SK-N-SH (cell line): Measurements from ENCODE around the gene ACER3. TPM values are rescaled to one million over a fixed set of nuclear protein-coding genes. Genes with fewer than 3 reads are reported as not detected.

ENCODE experiments used
- CTCF ChIA-PET: fragments of 300-600, 350-600 bp; formaldehyde crosslinking; extraction: SDS; loops from one replicate; lab custom pipeline; 2021; lab: Yijun Ruan, JAX
- POLR2A ChIA-PET: fragments of 350-600 bp; sonication (Branson Sonifier 250); formaldehyde crosslinking; extraction: SDS; loops from one replicate; lab custom pipeline; 2020; ENCODE audit warnings: antibody characterized with exemption, inconsistent platforms; lab: Yijun Ruan, JAX
- DNase-seq: peaks from one replicate; pipeline ENCODE4 v3.0.0; 2012
- H2AFZ ChIP-seq: fragments of 200-600 bp; sonication (generic); 2 replicates; pipeline ENCODE4 v1.8.1; 2016; ENCODE audit warnings: antibody characterized with exemption, mild to moderate bottlenecking, low read depth
- H3F3A ChIP-seq: fragments of 200-600 bp; sonication (generic); replicated peaks from 2 replicates; pipeline ENCODE3; 2016; ENCODE audit warnings: antibody characterized with exemption, mild to moderate bottlenecking; ENCODE audit not compliant: insufficient read depth
- H3K27ac ChIP-seq, 2 experiments: fragments of 200-500 bp in 1 of 2; fragments of 200-600 bp in 1 of 2; sonication (Bioruptor generic) in 1 of 2; sonication (generic), shearing (Covaris generic) in 1 of 2; 2 replicates each; pipeline versions ENCODE4 v1.5.1 to v1.6.1; 2014 to 2016; ENCODE audit warnings: low read depth in 2 of 2, inconsistent platforms in 1 of 2, low read length in 1 of 2, mild to moderate bottlenecking in 1 of 2, mixed read lengths in 1 of 2
- H3K27me3 ChIP-seq: fragments of 200-600 bp; sonication (generic), shearing (Covaris generic); 2 replicates; pipeline ENCODE4 v1.6.1; 2016; ENCODE audit warnings: mixed run types; ENCODE audit not compliant: insufficient read depth
- H3K36me3 ChIP-seq, 2 experiments: fragments of 200-500 bp in 1 of 2; fragments of 200-600 bp in 1 of 2; sonication (Bioruptor generic) in 1 of 2; sonication (generic) in 1 of 2; replicated peaks in 1 of 2; 2 replicates each; pipeline versions ENCODE3 to v1.5.1; 2014 to 2016; ENCODE audit warnings: low read length in 1 of 2, mild to moderate bottlenecking in 1 of 2; ENCODE audit not compliant: insufficient read depth in 2 of 2, control insufficient read depth in 1 of 2
- H3K4me1 ChIP-seq, 2 experiments: fragments of 200-500 bp in 1 of 2; fragments of 200-600 bp in 1 of 2; sonication (Bioruptor generic) in 1 of 2; sonication (generic), shearing (Covaris generic) in 1 of 2; 2 replicates each; pipeline versions ENCODE4 v1.5.1 to v1.6.1; 2014 to 2016; ENCODE audit warnings: low read depth in 1 of 2, low read length in 1 of 2, mixed run types in 1 of 2; ENCODE audit not compliant: insufficient read depth in 2 of 2, control insufficient read depth in 1 of 2
- H3K4me2 ChIP-seq: fragments of 200-600 bp; sonication (generic), shearing (Covaris generic); 2 replicates; pipeline ENCODE4 v1.6.1; 2017; ENCODE audit warnings: mixed run types
- H3K4me3 ChIP-seq, 2 experiments: fragments of 200-500 bp in 1 of 2; fragments of 200-600 bp in 1 of 2; sonication (Bioruptor generic) in 1 of 2; sonication (generic), shearing (Covaris generic) in 1 of 2; 2 replicates each; pipeline versions ENCODE4 v1.5.1 to v1.8.1; 2014 to 2016; ENCODE audit warnings: low read depth in 2 of 2, inconsistent platforms in 1 of 2, low read length in 1 of 2, mild to moderate bottlenecking in 1 of 2, mixed read lengths in 1 of 2, moderate library complexity in 1 of 2
- H3K79me2 ChIP-seq: fragments of 200-600 bp; sonication (generic); 2 replicates; pipeline ENCODE4 v1.8.1; 2017; ENCODE audit warnings: mild to moderate bottlenecking; ENCODE audit not compliant: insufficient read depth
- H3K9ac ChIP-seq: fragments of 200-600 bp; sonication (generic); 2 replicates; pipeline ENCODE4 v1.6.1; 2017; ENCODE audit warnings: mixed run types
- H3K9me2 ChIP-seq: fragments of 200-600 bp; sonication (generic); 2 replicates; pipeline ENCODE4 v1.6.1; 2017; ENCODE audit warnings: mixed run types
- H3K9me3 ChIP-seq: fragments of 200-600 bp; sonication (generic); 2 replicates; pipeline ENCODE4 v1.6.1; 2017; ENCODE audit warnings: mixed run types, mild to moderate bottlenecking, moderate library complexity
- H4K20me1 ChIP-seq: fragments of 200-600 bp; sonication (generic); 2 replicates; pipeline ENCODE4 v1.6.1; 2017; ENCODE audit warnings: mild to moderate bottlenecking, mixed run types; ENCODE audit not compliant: insufficient read depth
- EP300 ChIP-seq, 2 experiments: IDR thresholded peaks; 2 replicates each; pipeline versions ENCODE4 v1.4.0 to v1.6.1; 2012; ENCODE audit warnings: borderline replicate concordance in 1 of 2, low read depth in 1 of 2, low read length in 1 of 2
- FOSL2 ChIP-seq: IDR thresholded peaks from 2 replicates; pipeline ENCODE4 v1.4.0; 2012; ENCODE audit warnings: low read depth, mild to moderate bottlenecking, moderate library complexity, borderline replicate concordance
- FOXM1 ChIP-seq: IDR thresholded peaks from 2 replicates; pipeline ENCODE4 v1.4.0; 2012; ENCODE audit warnings: low read depth, mild to moderate bottlenecking
- GABPA ChIP-seq: IDR thresholded peaks from 2 replicates; pipeline ENCODE4 v1.4.0; 2012; ENCODE audit warnings: low read depth, mild to moderate bottlenecking
- GATA2 ChIP-seq: sonication (generic); formaldehyde crosslinking; IDR thresholded peaks from 2 replicates; pipeline ENCODE4 v1.5.0; 2020; ENCODE audit warnings: mild to moderate bottlenecking, missing genetic modification reagents
- MAX ChIP-seq: IDR thresholded peaks from 2 replicates; pipeline ENCODE4 v1.4.0; 2012; ENCODE audit warnings: low read depth
- MEF2A ChIP-seq: IDR thresholded peaks from 2 replicates; pipeline ENCODE4 v1.4.0; 2012; ENCODE audit warnings: low read depth, borderline replicate concordance
- MXI1 ChIP-seq: IDR thresholded peaks from 2 replicates; pipeline ENCODE4 v1.6.1; 2012; ENCODE audit warnings: mild to moderate bottlenecking, low read depth, low read length, improper control_type of control experiment
- NFIC ChIP-seq: IDR thresholded peaks from 2 replicates; pipeline ENCODE4 v1.4.0; 2012; ENCODE audit warnings: borderline replicate concordance
- NRF1 ChIP-seq: IDR thresholded peaks from 2 replicates; pipeline ENCODE4 v1.6.1; 2012; ENCODE audit warnings: low read depth, mild to moderate bottlenecking, low read length
- PBX3 ChIP-seq: IDR thresholded peaks from 2 replicates; pipeline ENCODE4; 2012
- POLR2AphosphoS5 ChIP-seq: IDR thresholded peaks from 2 replicates; pipeline ENCODE4 v1.6.1; 2012; ENCODE audit warnings: low read depth, low read length
- RCOR1 ChIP-seq: fragments of 150-350 bp; IDR thresholded peaks from 2 replicates; pipeline ENCODE4 v1.6.1; 2017; ENCODE audit warnings: antibody characterized with exemption, low read length
- RFX5 ChIP-seq: IDR thresholded peaks from 2 replicates; pipeline ENCODE4 v1.6.1; 2012; ENCODE audit warnings: mild to moderate bottlenecking, improper control_type of control experiment, low read length
- RXRA ChIP-seq: IDR thresholded peaks from 2 replicates; pipeline ENCODE4 v1.4.0; 2012; ENCODE audit warnings: low read depth, mild to moderate bottlenecking, borderline replicate concordance
- TAF1 ChIP-seq: IDR thresholded peaks from 2 replicates; pipeline ENCODE4 v1.6.1; 2012; ENCODE audit warnings: low read depth, mild to moderate bottlenecking, low read length, moderate library complexity, borderline replicate concordance
- WGBS: methylation state at CpG from one replicate; pipeline ENCODE4 v1.1.6; 2017; ENCODE audit warnings: low lambda C conversion rate; 5-methylcytosine and 5-hydroxymethylcytosine counted together
- polyA plus RNA-seq, 3 experiments: library from polyadenylated mRNA; depleted of rRNA; stranded (reverse); fragments of >200 nt; gene quantifications; 2 replicates each; pipeline ENCODE4 v1.2.3, GENCODE V29; 2012
- TF ChIP-seq, protein P1 (sequence below): fragments of 150-350 bp; IDR thresholded peaks from 2 replicates; pipeline ENCODE4 v1.6.1; 2016; ENCODE audit warnings: mild to moderate bottlenecking, low read depth, low read length
- TF ChIP-seq, protein P2 (sequence below): fragments of 150-350 bp; IDR thresholded peaks from 2 replicates; pipeline ENCODE4 v1.6.1; 2017; ENCODE audit warnings: antibody characterized with exemption, low read length, low read depth, borderline replicate concordance
- TF ChIP-seq, protein P3 (sequence below): IDR thresholded peaks from 2 replicates; pipeline ENCODE4 v1.4.0; 2012; ENCODE audit warnings: low read depth, borderline replicate concordance

Gene ACER3
- polyA plus RNA-seq, 1 of the 3 experiments (the other 2 are of a cell fraction): 5.4 TPM

DNA sequence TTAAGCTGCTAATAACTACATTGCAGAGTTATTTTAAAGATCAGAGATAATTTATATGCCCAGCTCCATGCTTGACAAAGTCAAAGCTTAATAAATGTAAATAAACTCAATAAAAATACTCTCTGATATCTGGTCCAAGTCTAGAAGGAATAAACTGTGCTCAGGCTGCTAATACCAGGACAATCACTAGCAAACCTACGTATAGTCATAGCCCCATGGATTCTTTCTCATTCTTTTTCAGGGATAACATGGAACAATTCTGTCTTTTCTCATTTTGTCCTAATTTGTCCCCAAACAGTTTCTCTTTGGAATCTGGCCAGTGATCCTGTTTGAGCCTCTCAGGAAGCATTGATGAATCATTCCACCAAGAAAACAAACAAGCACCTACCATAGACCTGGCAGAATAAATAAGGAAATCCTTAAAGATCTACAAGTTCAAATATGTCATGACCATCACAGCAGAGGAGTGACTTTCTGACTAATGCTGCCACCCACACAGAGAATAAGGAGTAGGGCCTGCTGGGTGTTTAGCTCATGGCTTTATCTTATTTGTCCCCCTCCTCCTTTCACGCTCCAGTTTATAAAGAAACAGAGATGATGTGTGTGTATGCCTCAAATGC, 159.4 kb downstream of the ACER3 start:
- WGBS: 68% methylated on average over 2 of the region's 2 CpGs
- Histone ChIP-seq H3F3A (peaks cover 9% of the 10 kb centered on the region), H3K9me3 (no peaks in the 10 kb centered on the region), H3K4me2 (no peak overlapping the region), H3K4me1 (peaks cover 0 to 9% of the 10 kb centered on the region in 2 experiments; a peak in 2 of 4 replicates), H3K4me3 (no peak overlapping the region), H3K9me2 (no peaks in the 10 kb centered on the region), H3K27me3 (no peaks in the 10 kb centered on the region), H2AFZ (no peak overlapping the region), H3K27ac (no peak overlapping the region; a peak in 1 of 4 replicates), H3K36me3 (peaks cover 4 to 12% of the 10 kb centered on the region in 2 experiments), H4K20me1 (no peaks in the 10 kb centered on the region), H3K9ac (no peak overlapping the region), H3K79me2 (no peaks in the 10 kb centered on the region)
- DNase-seq: no peak
- TF ChIP-seq GATA2 (CRISPR knock-in tag) (no peak), FOSL2 (no peak), TAF1 (no peak), NFIC (no peak), GABPA (no peak), NRF1 (no peak), POLR2AphosphoS5 (no peak), MEF2A (no peak), RCOR1 (no peak), RXRA (no peak), MAX (no peak), FOXM1 (no peak), PBX3 (no peak), RFX5 (no peak), MXI1 (no peak), EP300 (IDR thresholded peaks at IDR 0.05; ENCODE audit: borderline replicate concordance in 1 of 2, low read depth in 1 of 2, low read length in 1 of 2) (no peak)
- TF ChIP-seq, protein P1, sequence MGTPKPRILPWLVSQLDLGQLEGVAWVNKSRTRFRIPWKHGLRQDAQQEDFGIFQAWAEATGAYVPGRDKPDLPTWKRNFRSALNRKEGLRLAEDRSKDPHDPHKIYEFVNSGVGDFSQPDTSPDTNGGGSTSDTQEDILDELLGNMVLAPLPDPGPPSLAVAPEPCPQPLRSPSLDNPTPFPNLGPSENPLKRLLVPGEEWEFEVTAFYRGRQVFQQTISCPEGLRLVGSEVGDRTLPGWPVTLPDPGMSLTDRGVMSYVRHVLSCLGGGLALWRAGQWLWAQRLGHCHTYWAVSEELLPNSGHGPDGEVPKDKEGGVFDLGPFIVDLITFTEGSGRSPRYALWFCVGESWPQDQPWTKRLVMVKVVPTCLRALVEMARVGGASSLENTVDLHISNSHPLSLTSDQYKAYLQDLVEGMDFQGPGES: no peak
- TF ChIP-seq, protein P2, sequence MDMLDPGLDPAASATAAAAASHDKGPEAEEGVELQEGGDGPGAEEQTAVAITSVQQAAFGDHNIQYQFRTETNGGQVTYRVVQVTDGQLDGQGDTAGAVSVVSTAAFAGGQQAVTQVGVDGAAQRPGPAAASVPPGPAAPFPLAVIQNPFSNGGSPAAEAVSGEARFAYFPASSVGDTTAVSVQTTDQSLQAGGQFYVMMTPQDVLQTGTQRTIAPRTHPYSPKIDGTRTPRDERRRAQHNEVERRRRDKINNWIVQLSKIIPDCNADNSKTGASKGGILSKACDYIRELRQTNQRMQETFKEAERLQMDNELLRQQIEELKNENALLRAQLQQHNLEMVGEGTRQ: no peak
- TF ChIP-seq, protein P3, sequence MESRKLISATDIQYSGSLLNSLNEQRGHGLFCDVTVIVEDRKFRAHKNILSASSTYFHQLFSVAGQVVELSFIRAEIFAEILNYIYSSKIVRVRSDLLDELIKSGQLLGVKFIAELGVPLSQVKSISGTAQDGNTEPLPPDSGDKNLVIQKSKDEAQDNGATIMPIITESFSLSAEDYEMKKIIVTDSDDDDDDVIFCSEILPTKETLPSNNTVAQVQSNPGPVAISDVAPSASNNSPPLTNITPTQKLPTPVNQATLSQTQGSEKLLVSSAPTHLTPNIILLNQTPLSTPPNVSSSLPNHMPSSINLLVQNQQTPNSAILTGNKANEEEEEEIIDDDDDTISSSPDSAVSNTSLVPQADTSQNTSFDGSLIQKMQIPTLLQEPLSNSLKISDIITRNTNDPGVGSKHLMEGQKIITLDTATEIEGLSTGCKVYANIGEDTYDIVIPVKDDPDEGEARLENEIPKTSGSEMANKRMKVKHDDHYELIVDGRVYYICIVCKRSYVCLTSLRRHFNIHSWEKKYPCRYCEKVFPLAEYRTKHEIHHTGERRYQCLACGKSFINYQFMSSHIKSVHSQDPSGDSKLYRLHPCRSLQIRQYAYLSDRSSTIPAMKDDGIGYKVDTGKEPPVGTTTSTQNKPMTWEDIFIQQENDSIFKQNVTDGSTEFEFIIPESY: no peak
- ChIA-PET CTCF (interaction anchor here (1.0 to 1.7 kb wide), 6 partner anchors 19 to 286 kb away, joined by 3 to 6 read pairs (median 4); no protein-coding TSS in a partner anchor), POLR2A (no interaction called here)
